Right renal pelvis (tissue), 4 donors: ENCODE measurements around the gene PALD1. TPM values are rescaled to one million over a fixed set of nuclear protein-coding genes. Genes with fewer than 3 reads are reported as not detected.
"Not testable (repeated sequence)": the region's sequence is repeated elsewhere in the genome, so short reads cannot be mapped to it uniquely, and the experiment has no call there.

Experiments
- DNase-seq, 4 donors: peaks; one replicate each; pipeline ENCODE4 v3.0.0-alpha.2; 2013; ENCODE audit warnings: low read depth in 4 of 4, low spot score in 3 of 4, missing footprints in 1 of 4
- polyA plus RNA-seq, 4 donors: library from polyadenylated mRNA; unstranded; fragments of 120-200 nt; gene quantifications; one replicate each; pipeline ENCODE4 v1.2.1, GENCODE V29; 2013; ENCODE audit not compliant: insufficient read length in 4 of 4

PALD1 gene
- polyA plus RNA-seq, 4 donors: 9.8 to 12.1 (median 11.3) TPM

DNA sequence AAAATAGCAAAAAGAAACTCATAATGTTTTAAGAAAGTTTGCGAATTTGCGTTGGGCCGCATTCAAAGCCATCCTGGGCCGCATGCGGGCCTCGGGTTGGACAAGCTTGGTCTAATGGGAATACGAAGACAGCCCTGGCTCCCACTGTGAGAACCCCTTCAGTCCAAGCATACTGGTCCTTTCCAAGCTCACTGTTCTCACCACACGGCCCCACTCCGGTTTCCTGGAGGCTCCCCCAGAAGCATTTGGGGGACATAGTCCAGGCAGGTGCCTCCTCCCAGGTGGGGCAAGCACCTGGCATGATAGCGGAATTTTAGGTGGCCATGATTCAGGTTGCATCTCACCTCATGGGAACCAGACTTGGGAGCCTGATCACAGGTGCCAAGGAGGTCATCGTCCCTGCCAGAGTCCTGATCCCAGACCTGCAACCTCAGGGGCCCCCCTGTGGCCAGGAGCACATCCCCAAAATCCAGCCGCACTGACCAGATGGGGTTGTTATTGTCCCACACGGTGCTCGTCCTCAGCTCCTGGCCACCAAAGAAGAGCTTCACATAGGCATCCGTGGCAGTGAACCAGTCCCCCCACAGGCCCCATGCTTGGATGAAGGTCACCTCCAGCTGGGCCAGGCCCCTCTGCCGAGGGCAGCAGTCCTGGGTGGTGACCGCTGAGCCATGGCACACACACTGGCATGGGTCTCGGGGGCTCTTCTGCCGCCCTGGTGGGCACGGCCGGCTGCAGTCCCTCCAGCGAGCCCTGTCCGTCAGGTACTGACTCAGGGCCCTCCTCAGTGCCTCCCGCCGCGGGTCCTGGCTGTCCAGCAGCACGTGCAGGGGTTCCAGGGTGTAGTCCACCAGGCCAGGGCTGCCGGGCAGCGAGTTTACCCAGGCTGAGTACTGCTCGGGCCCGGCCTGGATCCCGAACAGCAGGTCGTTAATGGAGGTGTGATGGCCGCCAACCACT lies 119.6 kb downstream of the PALD1 start:
- DNase-seq: no peak

DNA sequence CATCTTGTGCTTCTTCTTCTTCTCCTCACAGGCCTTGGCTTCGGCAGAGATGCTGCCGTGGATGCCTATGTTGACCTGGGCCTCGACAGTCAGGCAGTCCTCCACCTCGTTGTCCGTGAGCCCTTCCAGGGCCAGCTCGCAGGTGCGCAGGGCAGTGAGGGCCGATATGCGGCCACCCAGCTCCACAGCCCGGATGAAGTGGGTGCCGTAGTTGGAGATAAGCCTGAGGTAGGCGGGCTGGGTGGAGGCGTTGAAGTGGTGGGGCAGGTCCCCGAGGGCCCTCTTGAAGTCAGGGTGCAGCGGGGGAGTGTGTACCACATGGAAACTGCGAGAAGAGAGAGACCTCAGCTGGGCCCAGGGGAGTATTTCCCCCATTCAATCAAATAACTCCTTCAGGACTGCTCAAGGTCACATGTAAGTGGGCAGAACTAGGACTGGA lies 120.3 kb downstream of the PALD1 start:
- DNase-seq: no peak

DNA sequence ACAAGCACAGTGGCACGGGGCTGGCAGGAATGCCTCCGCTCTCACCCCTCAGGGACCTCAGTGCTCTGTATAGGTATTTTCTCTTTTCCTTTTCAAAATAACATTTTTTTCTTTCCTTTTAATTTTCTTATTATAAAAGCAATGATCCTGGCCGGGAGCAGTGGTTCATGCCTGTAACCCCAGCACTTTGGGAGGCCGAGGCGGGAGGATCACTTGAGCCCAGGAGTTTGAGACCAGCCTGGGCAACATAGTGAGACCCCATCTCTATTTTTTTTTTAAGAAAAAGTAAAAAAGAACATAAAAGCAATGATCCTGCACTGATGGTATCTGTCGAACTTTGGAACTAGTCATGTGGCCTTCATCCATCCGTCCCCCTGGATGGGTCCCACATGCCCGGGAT lies 120.8 kb downstream of the PALD1 start:
- DNase-seq: no peak

DNA sequence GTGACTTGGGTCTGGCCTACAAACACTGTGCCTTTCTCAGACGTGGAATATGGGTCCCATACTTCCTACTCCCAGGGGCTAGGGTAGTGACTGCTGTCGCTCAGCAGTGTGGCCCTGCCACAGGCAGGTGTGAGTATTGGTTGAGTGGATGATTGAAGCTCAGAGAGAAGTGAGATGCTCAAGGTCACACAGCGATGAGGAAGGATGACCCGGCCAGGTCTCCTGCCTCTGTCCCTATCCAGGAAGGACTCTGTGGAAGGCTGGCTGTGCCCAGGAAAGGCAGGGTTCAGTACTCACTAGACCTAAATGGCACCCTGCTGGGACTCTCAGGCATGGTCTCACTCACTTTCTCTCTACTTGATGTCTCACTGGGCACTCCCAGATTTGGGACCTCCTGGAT lies 121.2 kb downstream of the PALD1 start:
- DNase-seq: no peak

DNA sequence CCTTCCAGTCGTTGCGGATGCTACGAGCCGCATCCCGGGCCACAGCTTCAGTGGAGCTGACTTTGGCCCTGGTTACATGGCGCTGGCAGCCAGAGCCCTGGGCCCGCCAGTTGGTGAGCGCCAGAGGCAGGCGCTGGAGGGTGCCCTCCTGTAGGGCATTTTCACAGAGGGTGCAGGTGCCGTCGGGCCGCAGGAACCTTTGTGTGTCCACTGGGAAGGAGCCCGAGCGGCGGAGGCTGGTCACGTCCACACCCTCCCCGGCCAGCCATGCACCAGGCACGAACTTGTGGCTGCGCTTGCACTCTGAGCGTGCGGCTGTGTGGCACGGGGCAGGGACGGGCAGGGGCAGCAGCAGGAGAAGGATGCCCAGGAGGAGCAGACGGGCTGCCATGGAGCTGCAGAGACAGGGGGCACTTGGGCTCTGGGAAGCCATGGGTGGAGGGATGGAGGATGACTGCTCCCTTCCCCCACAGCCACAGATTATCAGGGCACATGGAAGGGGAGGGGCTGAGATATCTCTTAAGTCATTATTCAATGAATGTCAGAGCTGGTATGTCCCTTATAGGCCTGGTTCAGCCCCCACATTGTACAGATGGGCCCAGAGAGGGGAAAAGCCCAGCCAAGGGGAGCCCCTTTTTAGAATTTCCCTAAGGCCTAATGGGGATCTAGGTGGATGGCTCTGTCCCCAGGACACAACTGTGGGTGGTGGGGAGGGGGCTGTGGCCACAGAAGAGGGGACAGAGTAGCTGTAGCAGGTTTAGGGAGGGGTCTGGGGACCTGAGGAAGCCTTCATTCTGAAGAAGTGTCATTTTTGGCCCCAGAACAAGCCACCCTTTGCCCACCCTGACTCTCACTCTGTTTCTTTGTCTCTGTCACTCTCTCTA lies 122.2 kb downstream of the PALD1 start:
- DNase-seq: no peak

DNA sequence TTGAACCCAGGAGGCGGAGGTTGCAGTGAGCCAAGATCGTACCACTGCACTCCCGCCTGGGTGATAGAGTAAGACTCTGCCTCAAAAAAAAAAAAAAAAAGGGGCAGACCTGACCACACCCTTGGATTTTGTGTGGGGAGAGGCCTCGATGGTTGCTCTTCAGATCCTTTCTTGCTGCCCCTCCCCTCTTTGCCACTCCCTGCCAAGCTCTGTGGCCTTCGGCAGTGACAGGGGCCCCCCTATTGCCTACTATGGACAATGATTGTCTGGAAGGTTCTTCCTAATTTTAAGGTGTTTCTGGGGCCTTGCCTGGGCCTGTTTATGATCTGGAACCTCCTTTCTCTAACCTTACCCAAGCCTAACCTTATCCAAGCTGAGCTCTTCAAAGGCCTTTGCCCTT lies 123.2 kb downstream of the PALD1 start:
- no peak for DNase-seq

DNA sequence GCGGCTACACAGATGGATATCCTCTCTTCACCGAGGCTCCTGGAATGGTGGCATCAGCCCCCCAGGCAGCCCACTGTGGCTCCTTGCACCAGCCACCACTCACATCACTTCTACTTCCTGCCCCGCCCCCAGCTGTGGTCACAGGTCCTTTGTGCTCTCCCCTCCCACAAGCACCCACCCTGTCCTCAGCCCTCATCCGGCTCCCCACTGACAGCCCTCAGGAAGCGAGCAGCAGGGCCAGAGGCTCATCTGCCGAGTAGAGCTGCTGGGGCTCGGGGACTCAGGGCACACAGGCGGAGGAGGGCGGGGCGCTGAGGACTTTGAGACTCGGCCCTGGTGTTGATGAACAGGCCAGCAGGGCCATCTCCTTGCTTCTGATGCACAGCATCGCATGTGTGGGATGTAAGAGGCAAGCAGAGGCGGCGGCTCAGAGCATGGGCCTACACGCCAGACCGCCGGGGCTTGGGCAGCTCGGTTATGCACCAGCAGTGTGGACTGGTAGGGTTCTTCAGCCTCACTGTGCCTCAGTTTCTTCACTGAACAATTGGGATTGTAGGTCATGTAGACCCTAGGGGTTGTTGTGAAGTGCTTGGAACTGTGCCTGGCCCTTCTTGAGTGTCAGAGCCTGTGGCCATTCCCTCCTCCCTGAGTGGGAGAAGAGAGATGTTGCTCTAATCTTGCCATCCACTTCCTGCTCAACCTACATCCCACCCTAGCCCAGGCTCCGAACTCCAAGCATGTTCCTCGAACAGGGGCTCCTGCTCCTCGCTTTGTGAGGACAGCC lies 124.3 kb downstream of the PALD1 start, which contains the start of gene PRF1:
PRF1 (minus strand) TSS at position 77 of the 784 bp plus-strand sequence. CDS start 1,839 bp downstream, outside the sequence.
- no peak for DNase-seq

DNA sequence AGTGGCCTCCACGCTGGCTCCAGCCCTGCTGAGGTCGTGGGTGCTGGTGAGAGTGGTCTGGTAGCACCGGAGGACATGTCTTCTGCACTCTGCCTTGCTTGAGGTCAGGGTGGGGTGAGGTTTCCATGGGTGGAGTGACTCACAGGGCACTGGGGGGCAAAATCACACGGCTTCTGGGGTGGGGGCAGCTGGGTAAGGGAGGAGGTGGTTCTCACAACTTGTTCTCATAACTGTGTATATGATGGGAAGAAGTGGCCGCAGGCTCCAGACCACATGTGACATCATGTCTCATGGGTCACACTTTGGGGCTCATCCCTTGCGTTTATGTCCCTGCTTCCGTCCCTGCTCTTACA lies 124.9 kb downstream of the PALD1 start:
- DNase-seq: no peak

DNA sequence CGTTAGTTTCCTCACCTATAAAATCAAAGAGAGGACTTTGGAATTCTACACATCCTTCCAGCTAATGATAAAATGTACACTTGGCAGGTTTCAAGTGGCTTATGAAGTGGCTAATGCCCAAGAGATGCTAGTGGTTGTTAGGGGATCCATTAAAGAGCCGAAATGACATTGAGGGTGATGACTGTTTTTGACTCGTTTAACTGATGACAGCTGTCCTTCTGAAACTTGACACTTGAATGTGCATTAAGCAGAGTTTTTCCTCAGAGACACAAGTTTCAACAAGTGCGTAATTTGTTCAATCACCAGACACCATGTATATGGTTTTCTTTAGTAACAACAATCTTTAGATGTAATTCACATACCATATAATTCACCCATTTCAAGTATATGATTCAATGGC lies 125.5 kb downstream of the PALD1 start:
- no peak for DNase-seq

DNA sequence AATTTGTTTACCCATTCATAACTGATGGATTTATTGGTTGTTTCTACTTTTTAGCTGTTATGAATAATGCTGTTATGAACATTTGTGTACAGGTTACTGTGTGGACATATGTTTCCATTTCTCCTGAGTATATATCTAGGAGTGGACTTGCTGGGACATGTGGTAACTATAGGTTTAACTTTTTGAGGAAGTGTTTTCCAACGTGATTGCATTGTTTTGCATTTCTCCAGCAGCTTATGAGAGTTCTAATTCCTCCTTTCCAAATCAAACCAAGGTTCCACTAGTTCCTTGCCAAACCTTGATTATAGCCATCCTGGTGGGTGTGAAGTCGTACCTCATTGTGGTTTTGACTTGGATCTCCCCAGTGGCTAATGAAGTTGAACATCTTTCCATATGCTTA lies 126.6 kb downstream of the PALD1 start:
- no peak for DNase-seq

DNA sequence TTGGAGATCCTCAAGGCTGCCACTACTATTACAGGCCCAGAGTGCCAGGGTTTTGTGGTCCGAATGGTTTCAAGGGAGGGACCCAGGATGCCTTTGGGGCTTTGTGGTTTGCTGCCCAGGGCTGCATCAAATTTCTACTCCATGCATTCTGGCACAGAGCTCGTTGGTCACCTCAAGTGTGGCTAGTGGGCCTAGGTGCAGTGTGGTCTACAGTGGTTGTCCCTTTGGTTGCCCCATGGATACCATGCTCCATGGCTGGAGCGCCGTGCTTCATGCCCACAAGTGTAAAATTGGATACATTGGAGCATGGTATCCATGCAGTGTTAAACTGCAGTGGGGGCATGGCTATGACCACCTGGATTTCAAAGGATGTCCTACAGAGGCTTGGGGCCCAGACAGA lies 129.4 kb downstream of the PALD1 start:
- no peak for DNase-seq

DNA sequence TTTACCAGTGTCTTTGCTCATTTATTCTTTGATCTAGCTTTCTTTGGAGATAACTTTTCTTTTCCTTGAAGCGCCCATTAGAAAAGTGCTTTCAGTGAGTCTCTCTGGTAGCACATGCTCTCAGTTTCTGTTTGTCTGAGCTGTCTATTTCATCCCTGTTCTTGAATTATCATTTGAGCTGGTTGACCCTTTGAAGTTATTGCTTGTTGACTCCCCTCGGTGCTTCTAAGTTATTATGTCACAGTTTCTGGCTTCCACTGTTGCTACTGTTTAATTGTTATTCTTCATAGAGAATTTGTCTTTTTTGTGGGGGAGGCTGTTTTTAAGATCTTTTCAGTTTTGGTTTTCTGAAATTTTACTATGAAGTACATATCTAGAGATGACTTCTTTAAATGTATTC lies 135.4 kb downstream of the PALD1 start:
- DNase-seq: no peak

DNA sequence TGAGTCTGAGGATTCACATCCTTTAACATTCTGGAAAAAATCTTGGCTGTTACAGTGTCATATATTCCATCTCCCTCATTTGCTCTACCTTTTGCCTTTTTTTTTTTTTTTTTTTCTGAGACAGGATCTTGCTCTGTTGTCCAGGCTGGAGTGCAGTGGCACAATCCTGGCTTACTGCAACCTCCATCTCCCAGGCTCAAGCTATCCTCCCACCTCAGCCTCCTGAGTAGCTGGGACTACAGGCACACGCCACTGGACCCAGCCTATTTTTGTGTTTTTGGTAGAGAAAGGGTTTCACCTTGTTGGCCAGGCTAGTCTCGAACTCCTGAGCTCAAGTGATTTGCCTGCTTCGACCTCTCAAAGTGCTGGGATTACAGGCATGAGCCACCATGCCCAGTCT lies 135.8 kb downstream of the PALD1 start:
- not testable (repeated sequence) for DNase-seq

DNA sequence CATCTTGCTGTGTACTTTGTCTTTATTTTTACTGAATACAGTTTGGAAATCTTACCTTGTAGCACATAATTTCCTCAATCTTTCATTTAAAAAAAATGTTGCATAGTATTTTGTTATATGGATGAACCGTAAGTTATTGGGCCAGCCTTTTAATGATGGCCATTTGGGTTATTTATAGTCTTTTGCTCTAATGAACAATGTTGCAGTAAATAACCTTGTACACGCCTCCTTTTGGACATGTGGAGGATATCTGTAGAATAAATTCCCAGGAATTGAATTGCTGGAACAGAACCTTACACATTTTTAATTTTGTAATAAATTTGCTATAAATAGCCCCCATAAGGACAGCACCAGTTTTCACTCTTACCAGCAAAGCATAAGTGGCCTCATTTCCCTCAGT lies 136.6 kb downstream of the PALD1 start:
- no peak for DNase-seq

DNA sequence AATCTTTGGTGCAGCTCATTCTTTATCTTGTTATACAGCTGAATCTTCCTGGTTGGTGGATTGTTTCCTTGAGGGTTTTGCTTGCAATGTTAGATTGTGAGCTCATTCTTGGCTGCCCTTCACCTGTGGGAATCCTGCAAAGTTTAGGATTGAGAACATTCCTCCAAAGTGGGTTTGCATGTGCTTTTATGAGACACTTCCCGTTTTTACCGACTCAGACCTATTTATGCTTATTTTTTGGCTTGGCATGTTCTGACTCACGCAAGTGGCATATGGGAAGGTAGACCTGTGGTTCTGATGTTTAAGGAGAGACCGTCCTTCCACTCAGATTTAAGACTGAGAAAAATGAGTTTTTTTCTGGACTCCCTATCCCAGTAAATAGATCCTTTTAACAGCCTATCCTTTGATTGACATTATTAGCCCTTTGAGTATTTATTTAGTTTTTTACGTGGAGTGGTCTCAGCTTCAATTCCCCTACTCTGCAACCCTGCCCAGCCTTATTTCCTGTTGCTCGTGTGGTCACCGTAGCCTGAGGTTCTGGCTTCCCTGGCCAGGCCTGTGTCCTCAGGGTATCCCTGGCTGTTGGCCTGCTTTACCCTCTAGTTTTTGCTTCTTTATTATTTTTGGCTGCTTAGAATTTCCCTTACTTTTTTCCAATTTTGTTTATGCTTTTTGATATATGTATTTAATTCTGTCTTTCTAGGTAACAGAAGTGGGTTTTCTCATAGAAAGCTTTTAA lies 137.4 kb downstream of the PALD1 start:
- no peak for DNase-seq

DNA sequence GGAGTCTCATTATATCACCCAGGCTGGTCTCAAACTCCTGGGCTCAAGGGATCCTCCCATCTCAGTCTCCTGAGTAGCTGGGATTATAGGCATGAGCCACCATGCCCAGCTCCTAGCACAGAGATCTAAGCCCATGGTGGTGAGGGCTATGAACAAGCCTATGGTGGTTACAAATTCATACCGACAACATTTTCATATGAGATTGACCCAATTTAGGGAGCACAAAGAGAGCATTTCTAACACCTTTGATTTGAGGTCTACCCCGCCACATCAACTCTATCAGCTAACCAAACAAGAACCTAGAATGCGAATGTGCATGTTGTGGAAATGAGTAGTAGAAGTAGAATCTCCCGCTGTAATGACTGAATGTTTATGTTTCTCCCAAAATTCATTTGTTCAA lies 138.2 kb downstream of the PALD1 start:
- DNase-seq: no peak
